HG02678 (cell line): ENCODE data around the gene COL4A6.
"Not testable (repeated sequence)": the region's sequence is repeated elsewhere in the genome, so short reads cannot be mapped to it uniquely, and the experiment has no call there.

Experiments used
- ATAC-seq: cut with Tn5 transposase; IDR thresholded peaks from one replicate; pipeline ENCODE4 v1.9.1; 2021; ENCODE audit warnings: mild to moderate bottlenecking, moderate library complexity; ENCODE audit not compliant: unreplicated experiment

Gene COL4A6

GRCh38 chrX:108438110-108438623 lies at the start of gene COL4A6:
TSS of gene COL4A6 (minus strand) at chrX:108438422. CDS start at chrX:108438196, 226 bp downstream.
- no peak for ATAC-seq

DNA sequence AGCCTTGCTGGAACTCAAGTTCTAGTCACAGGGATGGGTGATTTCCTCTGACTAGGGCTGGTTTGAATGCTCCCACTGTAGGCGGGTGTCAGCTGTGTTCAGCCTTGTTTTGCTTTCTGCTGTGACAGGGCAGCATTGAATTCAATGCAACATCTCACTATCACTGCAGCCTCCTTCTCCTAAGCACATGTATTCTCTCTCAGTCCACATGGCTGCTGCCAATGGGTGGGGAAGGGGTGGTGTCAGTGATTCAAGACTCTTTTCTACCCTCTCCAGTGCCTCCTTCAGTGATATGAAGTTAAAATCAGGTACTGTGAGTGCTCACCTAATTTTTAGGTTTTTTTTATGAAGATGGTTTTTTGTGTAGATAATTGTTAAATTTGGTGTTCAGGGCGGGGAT lies 47.7 kb upstream of the COL4A6 start:
- ATAC-seq, result no peak

DNA sequence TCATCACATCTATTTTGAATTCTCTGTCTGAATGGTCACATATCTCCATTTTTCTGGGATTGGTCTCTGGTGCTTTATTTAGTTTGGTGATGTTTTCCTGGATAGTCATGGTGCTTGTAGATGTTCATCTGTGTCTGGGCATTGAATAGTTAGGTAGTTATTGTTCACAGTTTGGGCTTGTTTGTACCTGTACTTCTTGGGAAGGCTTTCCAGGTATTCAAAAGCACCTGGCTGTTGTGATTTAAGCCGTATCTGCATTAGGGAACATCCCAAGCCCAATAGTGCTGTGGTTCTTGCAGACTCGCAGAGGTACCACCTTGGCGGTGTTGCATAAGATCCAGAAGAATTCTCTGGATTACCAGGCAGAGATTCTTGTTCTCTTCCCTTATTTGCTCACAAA lies 46.0 kb upstream of the COL4A6 start:
- no peak for ATAC-seq

DNA sequence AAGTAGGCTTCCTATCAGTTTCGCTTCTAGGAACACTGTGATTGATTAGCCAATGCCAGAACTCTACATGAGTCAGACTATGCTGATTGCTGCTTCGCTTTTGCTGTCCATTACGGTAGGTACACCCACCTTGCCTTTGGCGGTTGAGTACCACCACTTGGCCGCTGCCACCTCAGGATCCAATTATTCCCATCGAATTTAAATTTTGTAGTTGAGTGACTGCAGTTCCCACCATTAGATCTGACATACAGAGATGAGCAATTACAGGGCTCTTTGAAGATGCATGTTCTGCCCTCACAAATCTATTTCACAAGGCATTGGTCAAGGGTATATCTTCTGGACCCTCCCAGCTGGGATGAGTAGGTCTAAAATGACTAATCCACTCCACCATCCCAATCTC lies 43.3 kb upstream of the COL4A6 start:
- ATAC-seq, result not testable (repeated sequence)

GRCh38 chrX:108473979-108474378 lies 35.8 kb upstream of the COL4A6 start:
- no peak for ATAC-seq

- ATAC-seq, result no peak
Observed at GRCh38 chrX:108468486-108468885, 30.3 kb upstream of the COL4A6 start.

- no peak for ATAC-seq
Observed at GRCh38 chrX:108464604-108465003, 26.4 kb upstream of the COL4A6 start.

DNA sequence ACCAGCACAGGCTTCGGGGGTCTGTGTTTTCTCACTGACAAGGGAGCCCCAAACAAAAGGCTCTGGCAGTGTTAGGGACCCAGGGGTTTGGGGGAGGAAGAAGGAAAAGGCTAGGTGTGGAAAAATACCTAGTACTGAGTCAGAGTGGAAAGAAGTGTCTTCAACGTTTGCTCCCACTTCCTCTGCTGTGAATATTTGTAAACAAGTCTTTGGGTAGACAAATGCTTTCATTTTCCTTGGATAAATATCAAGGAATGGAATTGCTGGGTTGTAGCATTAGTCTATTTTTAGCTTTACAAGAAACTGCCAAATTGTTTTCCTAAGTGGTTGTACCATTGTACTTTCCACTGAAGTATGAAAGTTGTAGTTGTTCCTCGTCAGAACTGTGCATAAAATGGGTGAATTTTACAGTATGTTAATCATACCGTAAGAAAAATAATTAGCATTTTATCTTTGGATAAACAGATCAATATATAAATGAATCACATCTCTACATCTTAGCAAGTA lies 18.8 kb upstream of the COL4A6 start:
- ATAC-seq, result no peak

DNA sequence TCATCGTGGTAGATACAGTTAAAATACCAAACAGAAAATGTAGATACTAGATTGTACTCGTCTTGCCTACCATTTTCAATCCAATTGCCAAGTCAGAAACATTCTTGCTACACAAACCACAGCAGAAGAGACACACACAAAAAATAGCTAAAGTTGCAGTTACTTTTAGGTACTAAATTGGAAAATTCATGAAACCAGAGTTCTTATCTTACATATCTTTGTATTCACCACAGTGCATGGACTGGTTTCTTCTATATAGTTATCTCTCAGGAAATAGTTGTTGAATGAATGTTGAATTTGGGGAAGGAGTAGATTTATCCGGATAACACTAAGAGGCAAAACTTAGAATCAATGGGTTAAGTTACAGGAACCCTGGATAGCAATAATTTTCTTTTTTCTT lies 15.6 kb upstream of the COL4A6 start:
- ATAC-seq, result no peak

DNA sequence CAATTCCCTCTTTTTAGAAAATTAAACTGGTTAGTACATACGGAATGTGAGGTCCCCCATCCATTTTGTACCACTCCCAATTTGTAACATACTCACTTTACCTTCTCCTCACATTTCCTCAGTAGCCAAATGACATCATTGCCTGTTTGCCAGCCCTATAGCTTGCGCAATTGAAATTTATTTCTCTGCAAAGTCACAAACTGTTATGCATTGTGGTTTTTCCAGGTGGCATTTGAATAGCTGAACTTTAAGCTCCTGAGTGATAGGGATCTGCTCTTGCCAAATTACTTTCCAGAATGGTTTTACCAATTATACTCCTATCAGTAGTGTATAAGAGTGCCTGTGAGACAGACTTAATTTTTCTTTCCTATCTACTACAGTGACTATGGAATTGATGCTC lies 9.1 kb upstream of the COL4A6 start:
- no peak for ATAC-seq

DNA sequence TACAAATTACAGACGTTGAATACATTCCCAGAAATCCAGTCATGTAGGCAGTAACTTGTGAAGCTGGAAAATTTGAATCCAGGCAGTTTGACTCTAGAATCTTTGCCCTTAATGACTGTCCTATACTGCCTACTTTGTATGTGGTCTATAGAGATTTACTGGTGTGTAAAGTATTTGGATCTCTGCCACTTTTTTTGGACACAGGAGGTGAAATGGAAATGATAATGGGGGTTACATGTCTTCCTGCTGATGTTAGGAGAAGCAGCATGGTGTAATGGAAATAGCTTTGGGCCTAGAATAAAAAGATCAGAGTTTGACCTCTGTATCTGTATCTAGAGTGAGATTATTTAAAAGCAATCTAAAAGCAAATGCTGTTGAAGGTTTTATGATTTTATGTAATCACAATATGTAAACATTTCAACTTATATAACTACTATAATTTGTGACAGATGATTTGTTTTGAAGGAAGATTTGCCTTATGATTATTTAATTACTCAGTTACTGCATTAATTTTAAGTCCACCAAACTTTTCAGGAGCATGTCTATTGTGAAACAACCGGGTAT lies 4.8 kb upstream of the COL4A6 start:
- no peak for ATAC-seq

GRCh38 chrX:108439961-108440696 lies 1.9 kb upstream of the COL4A6 start:
- no peak for ATAC-seq

GRCh38 chrX:108439426-108439942 lies 1.3 kb upstream of the COL4A6 start, which contains the start of gene COL4A5:
TSS of gene COL4A5 (plus strand) at chrX:108439838. CDS start at chrX:108440126, 288 bp downstream.
- ATAC-seq, result no peak

- no peak for ATAC-seq
Observed at GRCh38 chrX:108437349-108438109, 693 bp downstream of the COL4A6 start.

GRCh38 chrX:108435261-108435660 lies 3.0 kb downstream of the COL4A6 start:
- ATAC-seq, result no peak

DNA sequence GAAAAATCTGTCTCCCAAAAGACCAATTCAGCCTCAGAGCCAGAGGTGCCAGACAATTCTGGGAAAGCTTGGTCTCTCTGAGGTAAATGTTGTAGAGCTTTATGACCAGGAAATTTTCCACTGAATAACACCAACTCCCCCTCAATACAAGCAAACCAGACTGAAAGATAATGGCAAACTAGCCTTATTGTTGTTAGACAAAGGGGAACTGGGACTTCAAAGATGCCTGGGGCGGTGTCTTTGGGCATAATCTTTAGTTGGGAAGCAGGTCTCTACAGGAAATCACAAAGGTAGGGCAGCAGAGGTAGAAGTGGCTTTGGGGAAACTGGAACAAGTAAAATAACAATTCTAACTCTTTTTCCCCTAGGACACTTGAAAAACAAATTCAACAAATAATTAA lies 12.0 kb downstream of the COL4A6 start:
- no peak for ATAC-seq

DNA sequence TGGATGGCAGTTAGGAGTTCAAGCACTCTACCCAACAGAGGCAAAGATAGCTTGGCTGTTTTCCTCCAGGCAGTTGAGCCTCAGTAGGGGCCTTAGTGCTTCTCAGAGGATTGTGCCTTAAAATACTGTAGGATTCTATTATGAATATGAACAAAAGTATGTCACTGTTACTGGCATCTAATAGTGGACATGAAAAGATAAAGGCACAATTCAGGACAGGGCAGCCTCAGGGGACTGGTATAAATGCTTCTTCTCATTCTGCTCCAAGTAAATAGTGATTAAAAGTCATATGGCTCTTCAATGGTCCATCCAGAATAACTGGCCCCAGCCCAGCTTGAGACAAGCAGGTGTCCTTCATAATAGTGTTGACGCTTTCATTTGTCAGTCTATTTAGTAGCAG lies 17.7 kb downstream of the COL4A6 start:
- ATAC-seq, result no peak

DNA sequence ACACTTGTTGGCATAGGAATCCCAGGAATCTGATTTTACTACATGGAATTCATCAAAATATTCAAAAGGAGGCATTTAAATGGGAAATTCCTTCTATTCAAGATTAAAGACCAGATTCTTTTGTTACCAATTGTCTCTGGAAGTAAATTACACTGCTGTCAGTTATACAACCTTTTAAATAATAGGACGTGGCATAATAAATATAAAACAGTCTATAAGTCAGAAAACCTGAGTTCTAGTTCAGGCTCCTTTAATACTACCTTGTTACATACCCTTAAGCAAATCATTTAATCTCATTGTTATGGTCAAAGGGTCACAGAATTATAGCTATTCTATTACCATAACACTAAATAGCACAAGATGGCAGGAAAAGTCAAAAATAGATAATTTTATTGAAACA lies 18.8 kb downstream of the COL4A6 start:
- ATAC-seq, result no peak

DNA sequence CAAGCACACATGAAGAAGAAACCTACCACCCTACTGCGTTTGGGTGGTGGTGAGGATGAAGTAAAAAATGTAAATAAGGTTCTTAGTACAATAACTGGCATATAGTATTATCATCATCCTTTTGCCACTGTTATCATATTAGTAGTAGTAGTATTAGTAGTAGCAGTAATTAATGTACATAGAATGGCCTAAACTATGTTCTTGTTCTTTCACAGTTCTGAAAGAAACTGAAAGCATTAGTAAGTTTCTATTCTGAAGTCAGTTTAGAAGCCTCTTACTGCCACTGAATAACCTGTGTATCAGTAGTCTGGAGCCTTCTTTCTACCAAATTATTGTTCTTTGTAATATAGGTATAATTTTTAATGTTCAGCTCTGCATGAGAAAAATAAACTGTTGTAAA lies 21.0 kb downstream of the COL4A6 start:
- no peak for ATAC-seq

DNA sequence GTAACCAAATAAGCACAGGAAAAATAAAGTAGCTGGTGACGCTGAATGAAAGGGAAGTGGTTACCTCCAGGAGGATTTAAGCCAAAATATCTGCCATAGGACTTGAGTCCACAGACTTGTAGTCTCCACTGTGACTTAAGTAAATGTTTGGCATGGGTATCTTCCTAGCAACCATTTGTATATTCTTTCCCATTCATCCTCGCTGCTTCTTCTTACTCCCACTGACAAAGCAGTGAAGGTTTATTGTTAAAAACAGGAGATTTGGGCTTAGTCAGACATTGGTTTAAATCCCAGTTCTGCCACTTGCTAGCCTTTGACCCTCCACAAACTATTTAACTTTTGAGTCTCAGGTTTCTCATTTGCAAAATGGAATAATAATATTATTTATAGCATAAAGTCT lies 22.3 kb downstream of the COL4A6 start:
- no peak for ATAC-seq

DNA sequence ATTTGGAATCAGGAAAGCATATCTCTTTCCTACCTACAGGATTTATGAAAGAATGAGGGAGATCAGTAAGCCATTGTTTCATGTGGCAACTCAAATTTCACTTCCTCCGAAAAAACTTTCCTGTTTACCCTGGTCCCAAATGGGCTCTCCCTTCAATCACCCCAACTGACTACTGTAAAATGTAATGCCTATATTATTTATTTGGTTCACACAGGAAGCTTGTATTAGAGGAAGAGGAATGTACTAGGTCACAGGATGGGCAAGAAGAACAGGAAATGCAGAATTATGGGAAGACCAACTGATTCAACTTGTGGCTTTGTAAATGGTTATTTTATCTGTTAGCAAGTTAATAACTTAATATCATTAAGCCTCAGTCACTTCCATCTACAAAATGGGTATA lies 23.1 kb downstream of the COL4A6 start:
- no peak for ATAC-seq
